Esophagus muscularis mucosa (tissue), 4 donors: Measurements from ENCODE around the gene C10orf71. TPM values are rescaled to one million over a fixed set of nuclear protein-coding genes. Genes with fewer than 3 reads are reported as not detected.

Experiments used
- DNase-seq: peaks from one replicate; pipeline ENCODE4 v3.0.0-alpha.2; 2017; ENCODE audit errors: extremely low spot score
- H3K27ac ChIP-seq, 4 donors: fragments of 200-600 bp; sonication (generic); replicated peaks in 1 of 4; 1 replicate in 3 of 4; 2 replicates in 1 of 4; pipeline ENCODE4 v1.5.1; 2016 to 2019; ENCODE audit warnings: mild to moderate bottlenecking in 1 of 4
- H3K27me3 ChIP-seq, 4 donors: fragments of 200-600 bp; sonication (generic); one replicate each; pipeline versions ENCODE4 v1.5.1 to v1.6.0; 2016 to 2019
- H3K36me3 ChIP-seq, 4 donors: fragments of 200-600 bp; sonication (generic); one replicate each; pipeline ENCODE4 v1.5.1; 2016 to 2019
- H3K4me1 ChIP-seq, 4 donors: fragments of 200-600 bp; sonication (generic); one replicate each; pipeline ENCODE4 v1.5.1; 2016 to 2019
- H3K4me3 ChIP-seq, 4 donors: fragments of 200-600 bp; sonication (generic); 1 replicate in 2 of 4; 2 replicates in 2 of 4; pipeline ENCODE4 v1.5.1; 2016 to 2019; ENCODE audit warnings: mild to moderate bottlenecking in 4 of 4, moderate library complexity in 1 of 4
- H3K9me3 ChIP-seq, 4 donors: fragments of 200-600 bp; sonication (generic); 1 replicate in 3 of 4; 2 replicates in 1 of 4; pipeline ENCODE4 v1.5.1; 2016 to 2019
- CTCF ChIP-seq, 3 experiments: fragments of 200-600 bp in 2 of 3; fragments of 450-650 bp in 1 of 3; sonication (generic) in 2 of 3; IDR thresholded peaks; one replicate each; pipeline ENCODE4 v1.5.1; 2017 to 2019; ENCODE audit warnings: antibody characterized with exemption in 3 of 3, mild to moderate bottlenecking in 2 of 3, moderate library complexity in 1 of 3
- EP300 ChIP-seq: sonication (generic); formaldehyde crosslinking; IDR thresholded peaks from one replicate; pipeline ENCODE4 v1.6.1; 2017; ENCODE audit warnings: antibody characterized with exemption
- POLR2A ChIP-seq: fragments of 450-650 bp; IDR thresholded peaks from one replicate; pipeline ENCODE4 v1.6.1; 2017; ENCODE audit warnings: antibody characterized with exemption, moderate library complexity, mild to moderate bottlenecking, low read depth
- POLR2AphosphoS5 ChIP-seq, 2 donors: sonication (generic); formaldehyde crosslinking; IDR thresholded peaks; one replicate each; pipeline ENCODE4 v1.6.1; 2017; ENCODE audit warnings: antibody characterized with exemption in 2 of 2
- WGBS: methylation state at CpG from one replicate; pipeline ENCODE4 v1.1.5; 2018; 5-methylcytosine and 5-hydroxymethylcytosine counted together
- intact Hi-C: fragments of 100-400 bp; cut with DNase I; formaldehyde crosslinking; loops from one replicate; pipeline ENCODE4 v1.15.1; 2023
- total RNA-seq, 4 donors: library from RNA; depleted of rRNA; stranded (reverse); fragments of >200 nt; gene quantifications; one replicate each; pipeline versions ENCODE4 v1.1.0 to v1.2.1, GENCODE V29; 2016

The C10orf71 gene
- total RNA-seq, 4 donors from 2014 or later, result 0.06 to 0.42 TPM; not detected in 2

- WGBS, result 77% methylated on average over 6 of the region's 6 CpGs
- H3K4me1 ChIP-seq, result peaks cover 0 to 20% (median under 1%) of the 10 kb centered on the region in 4 donors
- DNase-seq, result no peak
- intact Hi-C loops, result no loop called here
- peaks cover 0 to 13% (median 0%) of the 10 kb centered on the region in 4 donors for H3K27me3 ChIP-seq
- no peak overlapping the region for H3K27ac ChIP-seq
- H3K9me3 ChIP-seq, result no peaks in the 10 kb centered on the region
- no peaks in the 10 kb centered on the region for H3K36me3 ChIP-seq
- no peak for TF ChIP-seq POLR2AphosphoS5 (IDR thresholded peaks at IDR 0.05)
- no peak overlapping the region for H3K4me3 ChIP-seq
Measured at GRCh38 chr10:49292565-49293207, 6.3 kb upstream of the C10orf71 start.

GRCh38 chr10:49293208-49293603, 5.8 kb upstream of the C10orf71 start:
- Histone ChIP-seq H3K27ac (no peak overlapping the region), H3K27me3 (peaks cover 0 to 13% (median 0%) of the 10 kb centered on the region in 4 donors), H3K4me3 (no peak overlapping the region), H3K36me3 (no peaks in the 10 kb centered on the region), H3K9me3 (no peaks in the 10 kb centered on the region), H3K4me1 (peaks cover 3 to 25% (median 5%) of the 10 kb centered on the region in 4 donors)
- intact Hi-C loops, result no loop called here
- DNase-seq, result no peak
- 80% methylated on average over 7 of the region's 7 CpGs for WGBS
- no peak for TF ChIP-seq EP300
- TF ChIP-seq POLR2AphosphoS5 (IDR thresholded peaks at IDR 0.05), result no peak
- TF ChIP-seq CTCF (IDR thresholded peaks at IDR 0.05), result no peak
- no peak for TF ChIP-seq POLR2A

GRCh38 chr10:49294731-49295130, 4.2 kb upstream of the C10orf71 start:
- H3K36me3 ChIP-seq, result no peaks in the 10 kb centered on the region
- H3K9me3 ChIP-seq, result no peaks in the 10 kb centered on the region
- H3K4me3 ChIP-seq, result no peak overlapping the region
- no peak for TF ChIP-seq POLR2AphosphoS5 (IDR thresholded peaks at IDR 0.05)
- TF ChIP-seq CTCF (IDR thresholded peaks at IDR 0.05), result no peak
- no peak for TF ChIP-seq EP300
- no peak for TF ChIP-seq POLR2A
- no peak overlapping the region for H3K27ac ChIP-seq
- DNase-seq, result no peak
- peaks cover 15 to 26% (median 18%) of the 10 kb centered on the region in 4 donors for H3K4me1 ChIP-seq
- WGBS, result 69% methylated on average over 5 of the region's 5 CpGs
- H3K27me3 ChIP-seq, result peaks cover 0 to 13% (median 0%) of the 10 kb centered on the region in 4 donors
- intact Hi-C loops, result no loop called here

- H3K4me1 ChIP-seq, result peaks cover 15 to 26% (median 19%) of the 10 kb centered on the region in 4 donors
- WGBS, result 92% methylated on average over 2 of the region's 3 CpGs
- no peaks in the 10 kb centered on the region for H3K36me3 ChIP-seq
- no peak for DNase-seq
- peaks cover 0 to 13% (median 0%) of the 10 kb centered on the region in 4 donors for H3K27me3 ChIP-seq
- H3K27ac ChIP-seq, result no peak overlapping the region
- no peak overlapping the region for H3K4me3 ChIP-seq
- H3K9me3 ChIP-seq, result no peaks in the 10 kb centered on the region
- TF ChIP-seq CTCF (IDR thresholded peaks at IDR 0.05) (no peak), EP300 (no peak), POLR2AphosphoS5 (IDR thresholded peaks at IDR 0.05) (no peak), POLR2A (no peak)
- intact Hi-C loops, result no loop called here
Measured at GRCh38 chr10:49295297-49295696, 3.7 kb upstream of the C10orf71 start.

- H3K27me3 ChIP-seq, result peaks cover 0 to 13% (median 0%) of the 10 kb centered on the region in 4 donors
- TF ChIP-seq POLR2A, result no peak
- TF ChIP-seq POLR2AphosphoS5 (IDR thresholded peaks at IDR 0.05), result no peak
- TF ChIP-seq EP300, result no peak
- TF ChIP-seq CTCF (IDR thresholded peaks at IDR 0.05), result no peak
- no peak overlapping the region for H3K27ac ChIP-seq
- H3K4me1 ChIP-seq, result peaks cover 15 to 26% (median 19%) of the 10 kb centered on the region in 4 donors
- no peak overlapping the region for H3K4me3 ChIP-seq
- no peaks in the 10 kb centered on the region for H3K9me3 ChIP-seq
- intact Hi-C loops, result no loop called here
- 85% methylated on average over 6 of the region's 7 CpGs for WGBS
- no peak for DNase-seq
- H3K36me3 ChIP-seq, result no peaks in the 10 kb centered on the region
Measured at GRCh38 chr10:49296382-49296781, 2.6 kb upstream of the C10orf71 start.
